ENCODE measurements around the gene FOCAD. TPM values are rescaled to one million over a fixed set of nuclear protein-coding genes. Genes with fewer than 3 reads are reported as not detected.

The FOCAD gene
- total RNA-seq, 1 experiment from 2014 or later: 17.1 TPM

GRCh38 chr9:20646656-20647055, 37.4 kb upstream of the FOCAD start:
- Histone ChIP-seq H3F3A (ENCODE audit: insufficient read depth, low read depth) (no peaks in the 10 kb centered on the region), H3K4me1 (replicated peaks; ENCODE audit: insufficient read depth) (no peaks in the 10 kb centered on the region), H3K4me3 (no peak overlapping the region), H3K4me2 (no peak overlapping the region), H2AFZ (no peak overlapping the region), H3K9me3 (ENCODE audit: insufficient read depth, low read depth) (no peaks in the 10 kb centered on the region), H3K36me3 (ENCODE audit: low read depth) (no peaks in the 10 kb centered on the region), H3K27me3 (ENCODE audit: insufficient read depth, low read depth) (no peaks in the 10 kb centered on the region), H4K20me1 (ENCODE audit: insufficient read depth) (no peaks in the 10 kb centered on the region), H3K27ac (no peak overlapping the region), H3K9me2 (ENCODE audit: insufficient read depth) (no peaks in the 10 kb centered on the region), H3K79me2 (ENCODE audit: low read depth) (no peaks in the 10 kb centered on the region)
- intact Hi-C loops (cut with micrococcal nuclease; ENCODE audit: unreplicated experiment): no loop called here
- ChIA-PET CTCF (no interaction called here), POLR2A (ENCODE audit: unreplicated experiment) (no interaction called here)
- TF ChIP-seq, protein P1, sequence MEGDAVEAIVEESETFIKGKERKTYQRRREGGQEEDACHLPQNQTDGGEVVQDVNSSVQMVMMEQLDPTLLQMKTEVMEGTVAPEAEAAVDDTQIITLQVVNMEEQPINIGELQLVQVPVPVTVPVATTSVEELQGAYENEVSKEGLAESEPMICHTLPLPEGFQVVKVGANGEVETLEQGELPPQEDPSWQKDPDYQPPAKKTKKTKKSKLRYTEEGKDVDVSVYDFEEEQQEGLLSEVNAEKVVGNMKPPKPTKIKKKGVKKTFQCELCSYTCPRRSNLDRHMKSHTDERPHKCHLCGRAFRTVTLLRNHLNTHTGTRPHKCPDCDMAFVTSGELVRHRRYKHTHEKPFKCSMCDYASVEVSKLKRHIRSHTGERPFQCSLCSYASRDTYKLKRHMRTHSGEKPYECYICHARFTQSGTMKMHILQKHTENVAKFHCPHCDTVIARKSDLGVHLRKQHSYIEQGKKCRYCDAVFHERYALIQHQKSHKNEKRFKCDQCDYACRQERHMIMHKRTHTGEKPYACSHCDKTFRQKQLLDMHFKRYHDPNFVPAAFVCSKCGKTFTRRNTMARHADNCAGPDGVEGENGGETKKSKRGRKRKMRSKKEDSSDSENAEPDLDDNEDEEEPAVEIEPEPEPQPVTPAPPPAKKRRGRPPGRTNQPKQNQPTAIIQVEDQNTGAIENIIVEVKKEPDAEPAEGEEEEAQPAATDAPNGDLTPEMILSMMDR (conservative IDR thresholded peaks at IDR 0.05): no peak
- TF ChIP-seq EZH2 (IDR thresholded peaks at IDR 0.05; ENCODE audit: low read depth): no peak
- no peak for DNase-seq
- BruUV-seq (replicated peaks): no TSS peak

- intact Hi-C loops (cut with micrococcal nuclease; ENCODE audit: unreplicated experiment): no loop called here
- Histone ChIP-seq H3K9me2 (ENCODE audit: insufficient read depth) (no peaks in the 10 kb centered on the region), H3F3A (ENCODE audit: insufficient read depth, low read depth) (no peaks in the 10 kb centered on the region), H3K27ac (no peak overlapping the region), H3K4me2 (no peak overlapping the region), H3K79me2 (ENCODE audit: low read depth) (no peaks in the 10 kb centered on the region), H4K20me1 (ENCODE audit: insufficient read depth) (no peaks in the 10 kb centered on the region), H2AFZ (no peak overlapping the region), H3K36me3 (ENCODE audit: low read depth) (no peaks in the 10 kb centered on the region), H3K27me3 (ENCODE audit: insufficient read depth, low read depth) (no peaks in the 10 kb centered on the region), H3K4me3 (no peak overlapping the region), H3K4me1 (replicated peaks; ENCODE audit: insufficient read depth) (no peaks in the 10 kb centered on the region), H3K9me3 (ENCODE audit: insufficient read depth, low read depth) (no peaks in the 10 kb centered on the region)
- DNase-seq: no peak
- TF ChIP-seq EZH2 (IDR thresholded peaks at IDR 0.05; ENCODE audit: low read depth): no peak
- TF ChIP-seq, protein P1 (conservative IDR thresholded peaks at IDR 0.05): no peak
- no TSS peak for BruUV-seq (replicated peaks)
- CTCF ChIA-PET: no interaction called here
- POLR2A ChIA-PET (ENCODE audit: unreplicated experiment): no interaction called here
Measured at GRCh38 chr9:20649381-20649780, 34.7 kb upstream of the FOCAD start.

DNA sequence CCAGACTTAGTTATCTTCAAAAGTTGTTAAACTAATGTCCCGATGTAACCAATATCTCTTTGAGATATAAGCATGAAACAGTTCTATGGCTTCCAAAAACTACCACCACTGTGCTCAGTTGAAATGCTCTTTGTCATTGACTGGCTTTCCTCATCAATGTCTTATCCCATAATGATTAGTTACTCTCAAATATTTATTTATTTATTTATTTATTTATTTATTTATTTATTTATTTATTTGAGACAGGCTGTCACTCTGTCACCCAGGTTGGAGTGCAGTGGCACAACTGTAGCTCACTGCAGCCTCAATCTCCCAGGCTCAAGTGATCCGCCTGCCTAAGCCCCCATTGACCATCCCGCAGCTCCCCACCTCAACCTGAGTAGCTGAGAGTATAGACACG, 33.7 kb upstream of the FOCAD start:
- no peaks in the 10 kb centered on the region for H3K27me3 ChIP-seq (ENCODE audit: insufficient read depth, low read depth)
- TF ChIP-seq EZH2 (IDR thresholded peaks at IDR 0.05; ENCODE audit: low read depth): no peak
- TF ChIP-seq, protein P1 (conservative IDR thresholded peaks at IDR 0.05): no peak
- no peak for DNase-seq
- intact Hi-C loops (cut with micrococcal nuclease; ENCODE audit: unreplicated experiment): no loop called here
- H4K20me1 ChIP-seq (ENCODE audit: insufficient read depth): no peaks in the 10 kb centered on the region
- no peak overlapping the region for H3K4me3 ChIP-seq
- BruUV-seq (replicated peaks): no TSS peak
- POLR2A ChIA-PET (ENCODE audit: unreplicated experiment): no interaction called here
- no peak overlapping the region for H3K4me2 ChIP-seq
- H3K9me2 ChIP-seq (ENCODE audit: insufficient read depth): no peaks in the 10 kb centered on the region
- no peaks in the 10 kb centered on the region for H3F3A ChIP-seq (ENCODE audit: insufficient read depth, low read depth)
- no peaks in the 10 kb centered on the region for H3K9me3 ChIP-seq (ENCODE audit: insufficient read depth, low read depth)
- H3K79me2 ChIP-seq (ENCODE audit: low read depth): no peaks in the 10 kb centered on the region
- CTCF ChIA-PET: no interaction called here
- no peaks in the 10 kb centered on the region for H3K36me3 ChIP-seq (ENCODE audit: low read depth)
- no peak overlapping the region for H2AFZ ChIP-seq
- H3K27ac ChIP-seq: no peak overlapping the region
- no peaks in the 10 kb centered on the region for H3K4me1 ChIP-seq (replicated peaks; ENCODE audit: insufficient read depth)
